ENCODE measurements around the gene MAP2K2.

MAP2K2 gene

DNA sequence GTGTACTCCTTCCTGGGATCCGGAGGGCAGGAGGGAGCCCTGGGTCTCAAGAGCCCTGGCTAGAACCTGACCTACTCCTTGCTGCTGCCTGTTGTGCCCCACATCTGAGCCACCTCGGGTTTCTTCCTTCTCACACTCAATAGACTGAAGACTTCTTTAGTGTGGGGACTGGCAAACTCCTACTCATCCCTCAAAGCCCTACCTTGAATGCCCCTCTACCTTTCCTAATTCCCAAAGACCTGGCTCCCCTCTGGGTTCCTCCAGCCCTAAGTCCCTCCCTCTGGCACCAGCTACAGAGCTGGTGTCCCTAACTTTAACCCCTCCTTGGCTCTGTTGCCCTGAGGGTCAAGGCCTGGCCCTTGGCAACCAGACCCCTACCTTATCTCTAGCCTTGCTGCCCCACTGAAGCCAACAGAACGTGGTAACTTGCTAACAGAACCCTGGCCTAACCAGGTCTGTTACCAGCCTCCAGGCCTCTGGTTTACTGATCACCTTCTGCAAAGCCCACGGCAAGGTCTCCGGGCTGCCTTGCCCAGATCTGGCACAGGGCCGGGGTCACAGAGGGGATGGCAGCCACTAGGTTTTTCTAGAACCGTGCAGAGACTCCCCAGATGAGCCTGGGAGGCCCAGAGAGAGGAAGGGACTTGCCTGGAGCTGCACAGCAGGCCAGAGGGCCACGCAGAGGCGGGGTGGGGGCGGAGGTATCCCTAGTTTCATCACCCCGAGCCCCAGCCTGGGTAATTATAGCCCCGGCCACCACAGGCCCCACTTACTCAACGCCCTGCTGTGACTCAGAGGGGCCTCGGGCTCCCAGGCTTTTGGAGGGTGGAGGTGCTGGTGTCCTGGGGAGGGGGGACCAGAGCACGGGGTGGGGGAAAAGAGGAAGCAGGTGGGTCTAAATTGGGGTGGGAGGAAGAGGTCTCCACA is 72.5 kb downstream of the MAP2K2 start:
- no peak overlapping the region for H3K4me3 ChIP-seq (ENCODE audit: low read depth, low read length)
- TF ChIP-seq, protein P1, sequence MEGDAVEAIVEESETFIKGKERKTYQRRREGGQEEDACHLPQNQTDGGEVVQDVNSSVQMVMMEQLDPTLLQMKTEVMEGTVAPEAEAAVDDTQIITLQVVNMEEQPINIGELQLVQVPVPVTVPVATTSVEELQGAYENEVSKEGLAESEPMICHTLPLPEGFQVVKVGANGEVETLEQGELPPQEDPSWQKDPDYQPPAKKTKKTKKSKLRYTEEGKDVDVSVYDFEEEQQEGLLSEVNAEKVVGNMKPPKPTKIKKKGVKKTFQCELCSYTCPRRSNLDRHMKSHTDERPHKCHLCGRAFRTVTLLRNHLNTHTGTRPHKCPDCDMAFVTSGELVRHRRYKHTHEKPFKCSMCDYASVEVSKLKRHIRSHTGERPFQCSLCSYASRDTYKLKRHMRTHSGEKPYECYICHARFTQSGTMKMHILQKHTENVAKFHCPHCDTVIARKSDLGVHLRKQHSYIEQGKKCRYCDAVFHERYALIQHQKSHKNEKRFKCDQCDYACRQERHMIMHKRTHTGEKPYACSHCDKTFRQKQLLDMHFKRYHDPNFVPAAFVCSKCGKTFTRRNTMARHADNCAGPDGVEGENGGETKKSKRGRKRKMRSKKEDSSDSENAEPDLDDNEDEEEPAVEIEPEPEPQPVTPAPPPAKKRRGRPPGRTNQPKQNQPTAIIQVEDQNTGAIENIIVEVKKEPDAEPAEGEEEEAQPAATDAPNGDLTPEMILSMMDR (IDR thresholded peaks at IDR 0.05; ENCODE audit: low read depth, low read length), result no peak
- DNase-seq (ENCODE audit: low read depth, low spot score), result no peak
- in situ Hi-C loops (cut with HindIII; ENCODE audit: low sequenced_read_pairs), result no loop called here

DNA sequence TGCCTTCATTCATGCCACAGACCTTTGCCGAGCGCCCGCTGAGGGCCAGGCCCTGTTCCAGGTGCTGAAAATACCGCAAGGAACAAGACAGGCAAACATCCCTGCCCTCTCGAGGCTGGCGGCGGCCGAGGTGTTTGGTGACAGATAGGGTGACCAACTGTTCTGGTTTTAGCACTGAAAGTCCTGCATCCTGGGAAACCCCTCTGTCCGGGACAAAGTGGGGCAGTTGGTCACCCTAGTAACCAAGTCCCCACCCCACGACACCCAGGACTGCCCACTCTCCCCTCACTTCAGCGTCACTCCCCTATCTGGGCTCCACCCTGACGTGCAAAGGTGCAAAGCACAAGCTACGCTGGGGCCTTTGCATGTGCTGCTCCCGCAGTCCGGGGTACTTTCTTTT is 74.5 kb downstream of the MAP2K2 start:
- TF ChIP-seq, protein P1 (IDR thresholded peaks at IDR 0.05; ENCODE audit: low read depth, low read length), result no peak
- no peak for DNase-seq (ENCODE audit: low read depth, low spot score)
- in situ Hi-C loops (cut with HindIII; ENCODE audit: low sequenced_read_pairs), result no loop called here
- no peak overlapping the region for H3K4me3 ChIP-seq (ENCODE audit: low read depth, low read length)

DNA sequence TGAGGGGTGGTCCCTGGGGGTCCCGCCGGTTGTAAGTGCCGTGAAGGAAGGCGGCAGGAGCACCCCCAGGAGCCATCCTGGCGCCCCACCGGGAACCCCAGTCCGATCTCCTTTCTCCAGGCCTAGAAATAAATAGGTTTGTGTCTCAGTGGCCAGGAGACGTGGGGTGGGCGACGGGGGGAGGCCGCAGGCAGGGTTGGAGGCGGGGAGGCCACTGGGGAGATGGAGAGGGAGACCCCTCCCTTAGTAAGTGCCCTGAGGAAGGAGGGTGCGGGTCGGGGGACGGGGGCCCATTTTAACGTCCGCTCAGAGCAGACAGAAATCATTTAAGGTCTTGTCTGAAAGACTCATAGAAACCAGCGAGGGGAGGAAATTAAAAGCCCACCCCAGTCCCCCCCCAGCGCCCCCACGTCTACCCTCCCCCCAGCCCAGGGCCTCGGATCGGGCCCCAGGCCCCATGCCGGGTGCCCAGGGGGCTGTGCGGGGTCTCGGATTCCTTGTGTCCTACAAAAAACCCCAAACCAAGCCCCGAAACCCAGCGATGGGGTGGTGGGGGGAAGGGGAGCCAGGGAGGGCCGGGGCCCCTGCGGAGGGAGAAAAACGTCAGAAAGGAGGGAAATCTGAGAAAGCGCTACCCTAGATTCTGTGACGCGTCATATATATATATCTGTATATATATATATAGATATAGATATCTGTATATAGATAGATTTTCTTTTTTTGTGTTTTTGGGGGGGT is 76.8 kb downstream of the MAP2K2 start:
- no peak overlapping the region for H3K4me3 ChIP-seq (ENCODE audit: low read depth, low read length)
- in situ Hi-C loops (cut with HindIII; ENCODE audit: low sequenced_read_pairs), result no loop called here
- TF ChIP-seq, protein P1 (IDR thresholded peaks at IDR 0.05; ENCODE audit: low read depth, low read length), result no peak
- DNase-seq (ENCODE audit: low read depth, low spot score), result no peak

DNA sequence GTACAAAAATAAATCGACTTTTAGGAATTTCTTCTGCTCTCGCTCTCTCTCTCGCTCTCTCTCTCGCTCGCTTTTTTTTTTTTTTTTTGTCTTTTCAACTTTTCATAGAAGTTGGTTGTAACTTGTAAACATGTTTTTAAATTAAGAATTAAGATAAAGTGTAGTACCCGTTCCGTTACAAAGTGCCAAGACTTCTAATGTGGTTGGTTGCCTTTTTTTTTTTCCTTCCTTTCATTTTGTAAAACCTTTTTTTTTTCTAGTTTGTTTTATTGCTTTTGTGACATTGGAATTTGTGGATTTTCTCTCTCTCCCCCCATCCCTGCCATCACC is 77.6 kb downstream of the MAP2K2 start:
- H3K4me3 ChIP-seq (ENCODE audit: low read depth, low read length), result no peak overlapping the region
- DNase-seq (ENCODE audit: low read depth, low spot score), result no peak
- in situ Hi-C loops (cut with HindIII; ENCODE audit: low sequenced_read_pairs), result no loop called here
- TF ChIP-seq, protein P1 (IDR thresholded peaks at IDR 0.05; ENCODE audit: low read depth, low read length), result no peak

DNA sequence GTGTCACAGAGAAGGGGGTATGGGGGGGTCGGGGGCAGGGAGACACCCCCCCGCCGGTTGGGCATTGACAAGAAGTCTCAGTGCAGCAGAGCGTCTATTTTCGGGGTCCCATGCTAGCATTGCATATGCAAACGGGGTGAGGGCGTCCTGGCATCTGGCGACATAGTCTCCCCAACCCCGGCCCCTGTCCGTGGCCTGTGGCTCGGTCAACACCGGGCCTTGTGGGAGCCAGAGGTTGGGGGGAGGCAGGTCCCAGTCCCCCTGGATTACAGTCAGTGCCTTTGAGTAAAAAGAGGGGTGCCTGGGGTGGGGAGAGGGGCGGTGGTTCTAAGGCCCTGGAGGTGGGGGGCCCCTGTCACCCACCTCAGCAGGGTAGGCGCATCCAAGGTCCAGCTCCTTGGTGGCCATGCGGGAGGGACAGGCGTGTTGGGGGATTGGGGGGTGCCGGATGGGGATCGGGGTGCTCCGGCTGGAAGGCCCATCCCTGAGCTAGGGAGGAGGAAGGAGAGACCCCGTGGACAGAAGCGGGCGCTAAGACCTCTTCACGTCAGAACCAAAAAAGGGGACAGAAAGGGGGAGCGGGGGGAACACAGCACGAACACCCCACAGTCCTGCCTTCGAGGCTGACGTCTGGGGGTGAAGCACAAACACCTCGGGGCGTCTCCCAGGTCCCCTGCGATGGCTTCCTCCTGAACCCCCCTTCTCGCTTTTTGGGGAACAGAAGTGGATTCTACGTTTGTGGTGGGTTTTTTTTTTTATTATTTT is 78.1 kb downstream of the MAP2K2 start:
- no peak for DNase-seq (ENCODE audit: low read depth, low spot score)
- TF ChIP-seq, protein P1 (IDR thresholded peaks at IDR 0.05; ENCODE audit: low read depth, low read length), result no peak
- no peak overlapping the region for H3K4me3 ChIP-seq (ENCODE audit: low read depth, low read length)
- in situ Hi-C loops (cut with HindIII; ENCODE audit: low sequenced_read_pairs), result no loop called here

DNA sequence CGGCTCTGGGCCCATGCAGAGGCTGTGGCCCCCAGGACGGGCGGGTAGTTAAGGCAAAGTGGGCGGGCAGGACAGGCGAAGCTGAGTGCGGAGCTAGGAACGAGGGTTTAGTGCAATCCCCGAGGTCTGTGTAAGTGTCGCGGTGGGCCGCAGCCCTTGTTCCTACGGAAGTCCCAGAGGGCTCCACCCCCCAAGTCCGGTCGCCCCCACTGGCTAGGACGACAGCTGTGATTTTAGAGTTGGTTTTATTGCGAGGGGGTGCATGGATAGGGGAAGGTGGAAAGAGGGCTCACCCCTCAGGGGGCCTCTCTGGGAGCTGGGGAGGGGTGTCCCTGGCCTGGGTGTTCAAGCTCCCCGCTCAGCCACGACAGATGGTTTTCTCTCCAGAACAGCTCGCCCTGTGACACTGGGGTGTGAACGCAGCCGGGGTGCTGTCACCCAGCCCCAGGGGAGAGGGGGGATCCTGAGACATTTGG is 78.9 kb downstream of the MAP2K2 start:
- TF ChIP-seq, protein P1 (IDR thresholded peaks at IDR 0.05; ENCODE audit: low read depth, low read length), result no peak
- no peak for DNase-seq (ENCODE audit: low read depth, low spot score)
- no peak overlapping the region for H3K4me3 ChIP-seq (ENCODE audit: low read depth, low read length)
- in situ Hi-C loops (cut with HindIII; ENCODE audit: low sequenced_read_pairs), result no loop called here

All from astrocyte of the spinal cord (primary cell).